ENCODE results near the gene FYN. TPM values are rescaled to one million over a fixed set of nuclear protein-coding genes. Genes with fewer than 3 reads are reported as not detected.

FYN gene
- total RNA-seq, 2 donors from 2014 or later = 78.9 to 98.7 TPM

DNA sequence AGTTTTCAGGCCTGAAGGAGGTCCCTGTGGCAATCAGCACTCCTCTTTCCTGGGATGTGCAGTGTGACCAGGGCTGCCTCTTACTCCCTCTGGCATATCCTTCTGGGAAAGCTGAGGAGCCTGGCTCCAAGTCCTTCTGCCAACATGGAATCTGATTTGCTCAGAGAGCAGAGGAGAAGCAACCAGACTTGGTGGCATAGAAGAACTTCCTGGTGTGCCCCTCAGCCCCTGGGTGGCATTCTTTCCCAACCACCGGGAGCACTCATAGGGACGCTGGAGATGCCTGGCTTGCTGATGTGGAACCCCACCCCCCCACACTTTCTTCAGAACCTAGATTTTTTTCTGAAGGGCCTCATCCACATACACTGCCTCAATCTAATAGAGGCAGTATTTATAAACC lies 160.0 kb downstream of the FYN start:
- peaks cover 0 to 29% of the 10 kb centered on the region in 2 donors for H3K4me1 ChIP-seq
- H3K27me3 ChIP-seq = no peaks in the 10 kb centered on the region
- H3K27ac ChIP-seq = peak overlapping the region in 1 of 2 donors; percentile 74
- H3K9me3 ChIP-seq = no peaks in the 10 kb centered on the region
- TF ChIP-seq, protein P1, sequence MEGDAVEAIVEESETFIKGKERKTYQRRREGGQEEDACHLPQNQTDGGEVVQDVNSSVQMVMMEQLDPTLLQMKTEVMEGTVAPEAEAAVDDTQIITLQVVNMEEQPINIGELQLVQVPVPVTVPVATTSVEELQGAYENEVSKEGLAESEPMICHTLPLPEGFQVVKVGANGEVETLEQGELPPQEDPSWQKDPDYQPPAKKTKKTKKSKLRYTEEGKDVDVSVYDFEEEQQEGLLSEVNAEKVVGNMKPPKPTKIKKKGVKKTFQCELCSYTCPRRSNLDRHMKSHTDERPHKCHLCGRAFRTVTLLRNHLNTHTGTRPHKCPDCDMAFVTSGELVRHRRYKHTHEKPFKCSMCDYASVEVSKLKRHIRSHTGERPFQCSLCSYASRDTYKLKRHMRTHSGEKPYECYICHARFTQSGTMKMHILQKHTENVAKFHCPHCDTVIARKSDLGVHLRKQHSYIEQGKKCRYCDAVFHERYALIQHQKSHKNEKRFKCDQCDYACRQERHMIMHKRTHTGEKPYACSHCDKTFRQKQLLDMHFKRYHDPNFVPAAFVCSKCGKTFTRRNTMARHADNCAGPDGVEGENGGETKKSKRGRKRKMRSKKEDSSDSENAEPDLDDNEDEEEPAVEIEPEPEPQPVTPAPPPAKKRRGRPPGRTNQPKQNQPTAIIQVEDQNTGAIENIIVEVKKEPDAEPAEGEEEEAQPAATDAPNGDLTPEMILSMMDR (IDR thresholded peaks at IDR 0.05) = no peak
- DNase-seq (ENCODE audit: low spot score) = peak; percentile 36
- peaks cover 11% of the 10 kb centered on the region for H3K36me3 ChIP-seq
- H3K4me3 ChIP-seq = no peak overlapping the region

DNA sequence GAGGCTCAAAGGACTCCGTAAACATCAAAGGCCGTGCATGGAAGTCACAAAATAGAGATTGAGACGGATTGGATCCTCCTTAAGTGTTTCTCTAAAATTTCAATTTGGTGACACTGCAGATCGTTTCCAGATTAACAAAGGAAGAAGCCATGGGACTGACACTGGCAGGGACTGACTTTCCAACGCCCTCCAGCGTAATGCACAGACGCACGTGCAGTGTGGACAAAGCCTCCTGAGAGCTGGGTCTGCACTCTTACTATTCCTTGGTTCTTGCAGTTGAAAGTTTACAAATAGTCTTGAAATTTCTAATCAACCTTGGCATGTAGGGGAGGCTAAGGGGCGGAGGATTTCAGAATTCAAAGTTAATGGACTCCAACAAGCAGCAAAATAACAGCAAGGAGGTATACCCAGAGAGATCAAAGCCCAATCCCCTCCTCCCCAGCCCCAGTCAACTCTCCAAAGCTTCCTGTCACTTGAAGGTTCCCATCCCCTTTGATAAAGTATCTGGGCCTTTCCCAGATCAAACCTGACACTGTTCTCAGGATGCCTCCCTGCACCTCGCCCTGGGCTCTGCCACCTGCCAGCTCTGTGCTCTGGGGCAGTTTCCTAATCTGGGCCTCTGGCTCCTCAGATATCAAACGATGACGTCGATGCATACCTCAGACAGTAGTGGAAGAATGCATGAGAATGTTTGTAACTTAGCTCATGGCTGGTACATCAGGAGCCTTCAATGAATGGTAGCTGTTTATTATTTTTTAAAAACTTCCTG lies 161.1 kb downstream of the FYN start:
- TF ChIP-seq, protein P1 (IDR thresholded peaks at IDR 0.05) = no peak
- DNase-seq (ENCODE audit: low spot score) = peak; percentile 58
- H3K36me3 ChIP-seq = peaks cover 15% of the 10 kb centered on the region

DNA sequence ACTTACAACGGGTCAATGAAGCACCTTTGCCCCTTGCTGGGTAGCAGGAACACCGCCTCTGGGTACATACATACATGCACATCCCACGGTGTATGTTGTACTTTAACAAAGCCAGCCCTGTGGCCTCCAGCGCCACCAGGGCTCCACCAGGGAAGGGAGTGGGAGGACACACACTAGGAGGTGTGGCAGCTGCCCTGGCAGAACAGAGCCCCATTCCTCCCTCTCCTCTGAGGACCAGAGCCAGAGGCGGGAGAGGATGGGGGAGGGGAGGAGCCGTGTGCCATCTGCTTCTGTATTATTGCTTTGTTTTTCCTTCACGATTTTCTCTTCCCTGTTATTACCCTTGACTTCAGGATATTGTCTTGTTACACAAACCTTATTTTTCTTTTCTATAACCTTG lies 161.8 kb downstream of the FYN start:
- DNase-seq (ENCODE audit: low spot score) = peak; percentile 58
- Histone ChIP-seq H3K27me3 (no peaks in the 10 kb centered on the region), H3K4me1 (peaks cover 0 to 29% of the 10 kb centered on the region in 2 donors), H3K36me3 (peaks cover 17% of the 10 kb centered on the region), H3K27ac (peak overlapping the region; percentile 48 to 74), H3K4me3 (no peak overlapping the region), H3K9me3 (no peaks in the 10 kb centered on the region)
- TF ChIP-seq, protein P1 (IDR thresholded peaks at IDR 0.05) = peak in 1 of 2 donors; percentile 39

More for the DNA sequence above, 161.1 kb downstream of the FYN start:
- Histone ChIP-seq H3K4me3 (no peak overlapping the region), H3K27me3 (no peaks in the 10 kb centered on the region), H3K4me1 (peaks cover 0 to 29% of the 10 kb centered on the region in 2 donors), H3K9me3 (no peaks in the 10 kb centered on the region), H3K27ac (peak overlapping the region; percentile 48 to 74)

DNA sequence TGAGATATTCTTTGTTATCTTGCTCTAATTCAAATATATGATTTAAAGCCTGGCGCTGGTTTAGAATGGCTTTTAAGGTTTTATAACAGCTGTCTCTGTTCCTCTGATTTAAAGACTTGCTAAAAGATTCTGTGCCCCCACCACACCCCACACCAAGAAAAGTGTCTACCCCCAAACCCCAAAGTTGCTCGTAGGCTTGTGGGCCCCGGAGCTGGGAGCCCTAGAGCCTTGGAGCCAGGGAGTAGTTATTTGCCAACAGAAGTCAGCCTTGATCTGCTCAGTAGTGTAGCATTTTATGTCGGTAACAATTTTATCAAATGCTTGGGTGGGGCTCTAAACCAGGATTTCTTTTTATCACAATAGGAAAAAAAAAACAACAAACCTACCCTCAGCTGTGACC lies 162.3 kb downstream of the FYN start:
- Histone ChIP-seq H3K27ac (peak overlapping the region; percentile 44 to 74), H3K27me3 (no peaks in the 10 kb centered on the region), H3K9me3 (no peaks in the 10 kb centered on the region), H3K4me1 (peaks cover 0 to 29% of the 10 kb centered on the region in 2 donors), H3K36me3 (peaks cover 22% of the 10 kb centered on the region), H3K4me3 (no peak overlapping the region)
- peak; percentile 46 for DNase-seq (ENCODE audit: low spot score)
- TF ChIP-seq, protein P1 (IDR thresholded peaks at IDR 0.05) = no peak

DNA sequence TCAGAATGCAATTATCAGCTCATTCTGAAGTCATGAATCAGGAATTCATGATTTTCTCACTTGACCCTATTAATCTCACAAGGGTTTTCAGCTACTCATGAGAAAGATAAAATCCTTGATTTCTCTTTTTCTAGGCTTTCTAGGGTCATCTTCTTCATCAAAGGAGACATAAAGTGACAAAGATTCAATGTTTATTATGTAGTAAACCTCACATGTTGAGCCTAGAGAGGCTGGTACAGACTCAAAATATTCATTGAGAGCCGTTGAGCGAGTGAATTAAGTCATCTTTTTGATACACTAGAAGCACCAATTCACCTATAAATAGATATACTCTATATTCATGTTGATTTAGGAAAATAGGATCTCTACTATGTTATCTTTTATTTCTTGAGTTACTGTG lies 162.8 kb downstream of the FYN start:
- no peak for DNase-seq (ENCODE audit: low spot score)
- H3K27ac ChIP-seq = peak overlapping the region; percentile 44 to 74
- no peaks in the 10 kb centered on the region for H3K9me3 ChIP-seq
- H3K4me3 ChIP-seq = no peak overlapping the region
- H3K27me3 ChIP-seq = no peaks in the 10 kb centered on the region
- peaks cover 0 to 29% of the 10 kb centered on the region in 2 donors for H3K4me1 ChIP-seq
- H3K36me3 ChIP-seq = peaks cover 25% of the 10 kb centered on the region
- TF ChIP-seq, protein P1 (IDR thresholded peaks at IDR 0.05) = no peak
